K562 (cell line): Measurements from ENCODE around the gene TKTL2. TPM values are rescaled to one million over a fixed set of nuclear protein-coding genes. Genes with fewer than 3 reads are reported as not detected.
A peak's percentile ranks its signal among the peaks of the same experiment; 100 is the strongest.

Source experiments
- ATAC-seq: fragments of 200-7000 bp; cut with Tn5 transposase; 3 replicates; pipeline ENCODE4 v1.9.1; 2020; ENCODE audit warnings: moderate library complexity
- BruUV-seq: library from RNA; stranded (reverse); fragments of 400-500 nt; replicated peaks from 2 replicates; lab custom pipeline; 2021; lab: Mats Ljungman, UMichigan
- CTCF ChIA-PET: fragments of 300-600 bp; formaldehyde crosslinking; extraction: SDS; loops from one replicate; lab custom pipeline; 2021; ENCODE audit warnings: low intra/inter-chr PET ratio; lab: Yijun Ruan, JAX
- POLR2A ChIA-PET: fragments of 300-600, 350-650 bp; sonication (Branson Sonifier 250); formaldehyde crosslinking; extraction: SDS; loops from one replicate; lab custom pipeline; 2021; ENCODE audit warnings: antibody characterized with exemption, inconsistent platforms; lab: Yijun Ruan, JAX
- DNase-seq, 4 experiments: peaks; one replicate each; pipeline versions ENCODE4 v3.0.0 to v3.0.0-alpha.2; 2011 to 2018; ENCODE audit warnings: low spot score in 3 of 4, mixed read lengths in 3 of 4; ENCODE audit errors: extremely low read depth in 1 of 4
- FAIRE-seq: peaks from 2 replicates; lab custom pipeline; 2011; peaks lifted over from hg19 to GRCh38; lab: Jason Lieb, UNC
- H2AFZ ChIP-seq: 2 replicates; pipeline ENCODE4 v1.6.0; 2011; ENCODE audit warnings: low read depth, low read length, control low read depth, inconsistent platforms
- H3K27ac ChIP-seq: fragments of 200-600 bp; 3 replicates; pipeline ENCODE4 v1.8.0; 2011; ENCODE audit warnings: low read depth, mild to moderate bottlenecking, control low read depth, inconsistent platforms, low read length, moderate library complexity, mixed read lengths; ENCODE audit errors: extremely low read depth
- H3K27me3 ChIP-seq, 2 experiments: fragments of 300-600 bp in 1 of 2; 2 replicates in 1 of 2; 3 replicates in 1 of 2; pipeline versions ENCODE4 v1.6.0 to v1.8.0; 2011; ENCODE audit warnings: inconsistent platforms in 2 of 2, low read length in 2 of 2, mild to moderate bottlenecking in 1 of 2, mixed read lengths in 1 of 2, moderate library complexity in 1 of 2; ENCODE audit not compliant: control insufficient read depth in 2 of 2, insufficient read depth in 2 of 2
- H3K36me3 ChIP-seq: fragments of 300-600 bp; 3 replicates; pipeline ENCODE4 v1.8.0; 2011; ENCODE audit warnings: mild to moderate bottlenecking, low read length, inconsistent platforms; ENCODE audit not compliant: control insufficient read depth, insufficient read depth
- H3K4me1 ChIP-seq, 2 experiments: fragments of 200-600 bp in 1 of 2; replicated peaks in 1 of 2; 2 replicates in 1 of 2; 3 replicates in 1 of 2; pipeline versions ENCODE4 v1.5.1 to v1.8.0; 2011; ENCODE audit warnings: inconsistent platforms in 2 of 2, low read length in 2 of 2, mild to moderate bottlenecking in 1 of 2, mixed read lengths in 1 of 2, moderate library complexity in 1 of 2; ENCODE audit not compliant: control insufficient read depth in 2 of 2, insufficient read depth in 2 of 2
- H3K4me2 ChIP-seq: 2 replicates; pipeline ENCODE4 v1.6.1; 2011; ENCODE audit warnings: low read length, control low read depth, inconsistent platforms, mixed read lengths; ENCODE audit not compliant: insufficient read depth
- H3K4me3 ChIP-seq: fragments of 200-600 bp; sonication (generic), shearing (Covaris generic); 2 replicates; pipeline ENCODE4 v1.5.1; 2016; ENCODE audit warnings: control low read depth, inconsistent platforms
- H3K79me2 ChIP-seq: fragments of 200-600 bp; 3 replicates; pipeline ENCODE4 v1.8.0; 2011; ENCODE audit warnings: low read length, inconsistent platforms; ENCODE audit not compliant: control insufficient read depth, insufficient read depth
- H3K9ac ChIP-seq, 2 experiments: 2 replicates each; pipeline versions ENCODE4 v1.6.0 to v1.6.1; 2011; ENCODE audit warnings: low read depth in 2 of 2, low read length in 2 of 2, control low read depth in 1 of 2, inconsistent platforms in 1 of 2, mild to moderate bottlenecking in 1 of 2, mixed read lengths in 1 of 2; ENCODE audit not compliant: insufficient read depth in 1 of 2
- H3K9me1 ChIP-seq: one replicate; pipeline ENCODE4 v1.6.0; 2011; ENCODE audit warnings: inconsistent platforms, mild to moderate bottlenecking, low read length, moderate library complexity; ENCODE audit not compliant: control insufficient read depth, insufficient read depth
- H3K9me3 ChIP-seq: replicated peaks from 2 replicates; pipeline ENCODE4 v1.5.1; 2011; ENCODE audit warnings: low read depth, low read length, inconsistent platforms; ENCODE audit not compliant: control insufficient read depth, insufficient read depth
- H4K20me1 ChIP-seq: replicated peaks from 2 replicates; pipeline ENCODE4 v1.6.1; 2011; ENCODE audit warnings: low read length, inconsistent platforms, mixed read lengths; ENCODE audit not compliant: control insufficient read depth, insufficient read depth
- ATF3 ChIP-seq, 2 experiments: fragments of 450-650 bp in 1 of 2; sonication (generic) in 1 of 2; formaldehyde crosslinking in 1 of 2; IDR thresholded peaks in 1 of 2; conservative IDR thresholded peaks in 1 of 2; 2 replicates each; pipeline versions ENCODE4 v1.6.1 to v1.8.1; 2016 to 2023; ENCODE audit warnings: mild to moderate bottlenecking in 2 of 2, moderate library complexity in 2 of 2, inconsistent platforms in 1 of 2, missing genetic modification reagents in 1 of 2
- ZNF699 ChIP-seq: fragments of 250-450 bp; sonication (Bioruptor Pico); IDR thresholded peaks from 2 replicates; pipeline ENCODE4 v1.8.0; 2021; ENCODE audit warnings: mild to moderate bottlenecking, moderate library complexity; ENCODE audit not compliant: insufficient replicate concordance
- WGBS: fragments of 100-300 bp; shearing (Covaris generic); methylation state at CpG from one replicate; pipeline ENCODE4 v1.1.6; 2016; ENCODE audit warnings: low coverage, mixed read lengths; ENCODE audit not compliant: insufficient coverage; ENCODE audit errors: missing lambda C conversion rate; 5-methylcytosine and 5-hydroxymethylcytosine counted together
- in situ Hi-C: fragments of 300-500 bp; cut with MboI; formaldehyde crosslinking; loops from 4 replicates; pipeline ENCODE4 v1.15.0; 2018; ENCODE audit warnings: inconsistent platforms, mixed read lengths
- intact Hi-C: fragments of 100-400 bp; cut with micrococcal nuclease; formaldehyde crosslinking; loops from 2 replicates; pipeline ENCODE4 v1.14.2; 2022
- polyA plus RNA-seq, 8 experiments: library from polyadenylated mRNA; depleted of rRNA in 4 of 8; stranded (reverse) in 5 of 8; unstranded in 3 of 8; fragments of >200 nt; fragmentation: Nextera tagmentation in 2 of 8; fragmentation: Illumina TruSeq in 1 of 8; extraction: Ambion mirVana in 2 of 8; extraction: Trizol in 1 of 8; gene quantifications; 2 replicates each; pipeline versions ENCODE4 v1.2.1 to v1.2.3, GENCODE V29; 2011 to 2014; ENCODE audit warnings: inconsistent platforms in 1 of 8, missing spikeins in 1 of 8
- total RNA-seq, 7 experiments: library from RNA; depleted of rRNA in 6 of 7; stranded (reverse); fragments of >200 nt in 6 of 7; fragmentation: Illumina TruSeq in 2 of 7; extraction: Trizol in 2 of 7; gene quantifications; 2 replicates each; pipeline versions ENCODE4 v1.2.1 to v1.2.3, GENCODE V29; 2011 to 2021; ENCODE audit warnings: low replicate concordance in 1 of 7

The TKTL2 gene
- total and polyA plus RNA-seq, 9 of the 15 experiments (the other 6 are each of a cell fraction or from before 2014, with no cell fraction given) = 0.03 to 0.31 (median 0.09) TPM; not detected in 1

- H3K27ac ChIP-seq = no peak overlapping the region
- DNase-seq (no peak), FAIRE-seq (no peak), ATAC-seq (peak; percentile 56; the same call in 2 of the 3 replicates)
- no peak overlapping the region for H2AFZ ChIP-seq
- no peak overlapping the region for H3K4me2 ChIP-seq
- H3K4me3 ChIP-seq = no peak overlapping the region
- H4K20me1 ChIP-seq = no peaks in the 10 kb centered on the region
- H3K4me1 ChIP-seq = no peaks in the 10 kb centered on the region; a peak in 1 of 5 replicates
- no peaks in the 10 kb centered on the region for H3K79me2 ChIP-seq
- H3K9ac ChIP-seq = no peak overlapping the region
- ChIA-PET CTCF (no interaction called here), POLR2A (interaction anchor here (0.7 to 0.9 kb wide), 2 partner anchors 37 to 396 kb away, joined by 3 to 5 read pairs; no protein-coding TSS in a partner anchor)
- 6% methylated on average over 6 of the region's 6 CpGs for WGBS
- H3K27me3 ChIP-seq = no peaks in the 10 kb centered on the region
- intact Hi-C loops = no loop called here
- no TSS peak for BruUV-seq
- H3K9me3 ChIP-seq = no peaks in the 10 kb centered on the region
- H3K9me1 ChIP-seq = no peaks in the 10 kb centered on the region
- TF ChIP-seq ZNF699 (CRISPR knock-in tag) (no peak), ATF3 (IDR thresholded peaks at IDR 0.05) (peak; percentile 27; the same call in 1 of the 2 replicates), ATF3 (CRISPR knock-in tag; conservative IDR thresholded peaks at IDR 0.05) (no peak)
- TF ChIP-seq, all 486 proteins: peak for 1
- H3K36me3 ChIP-seq = no peaks in the 10 kb centered on the region
- in situ Hi-C loops = no loop called here
These were observed 24.9 kb downstream of the TKTL2 start for GRCh38 chr4:163448540-163449203.
